Vagina (tissue), 2 donors: Measurements from ENCODE around the gene PCF11.

ENCODE experiments used
- POLR2A ChIP-seq, 2 donors: fragments of 450-650 bp; IDR thresholded peaks; one replicate each; pipeline ENCODE4 v1.6.1; 2017; ENCODE audit warnings: antibody characterized with exemption in 2 of 2, mild to moderate bottlenecking in 2 of 2, moderate library complexity in 2 of 2
- POLR2AphosphoS5 ChIP-seq, 2 donors: sonication (generic); formaldehyde crosslinking; IDR thresholded peaks; one replicate each; pipeline ENCODE4 v1.9.0; 2017; ENCODE audit warnings: antibody characterized with exemption in 2 of 2, mild to moderate bottlenecking in 2 of 2, low read depth in 1 of 2; ENCODE audit not compliant: insufficient read depth in 1 of 2
- TF ChIP-seq, protein P1 (sequence below), 3 experiments: fragments of 450-650 bp in 2 of 3; fragments of 200-600 bp in 1 of 3; sonication (generic) in 1 of 3; IDR thresholded peaks; one replicate each; pipeline ENCODE4 v1.5.1; 2017 to 2019; ENCODE audit warnings: antibody characterized with exemption in 3 of 3, mild to moderate bottlenecking in 2 of 3, moderate library complexity in 2 of 3

DNA sequence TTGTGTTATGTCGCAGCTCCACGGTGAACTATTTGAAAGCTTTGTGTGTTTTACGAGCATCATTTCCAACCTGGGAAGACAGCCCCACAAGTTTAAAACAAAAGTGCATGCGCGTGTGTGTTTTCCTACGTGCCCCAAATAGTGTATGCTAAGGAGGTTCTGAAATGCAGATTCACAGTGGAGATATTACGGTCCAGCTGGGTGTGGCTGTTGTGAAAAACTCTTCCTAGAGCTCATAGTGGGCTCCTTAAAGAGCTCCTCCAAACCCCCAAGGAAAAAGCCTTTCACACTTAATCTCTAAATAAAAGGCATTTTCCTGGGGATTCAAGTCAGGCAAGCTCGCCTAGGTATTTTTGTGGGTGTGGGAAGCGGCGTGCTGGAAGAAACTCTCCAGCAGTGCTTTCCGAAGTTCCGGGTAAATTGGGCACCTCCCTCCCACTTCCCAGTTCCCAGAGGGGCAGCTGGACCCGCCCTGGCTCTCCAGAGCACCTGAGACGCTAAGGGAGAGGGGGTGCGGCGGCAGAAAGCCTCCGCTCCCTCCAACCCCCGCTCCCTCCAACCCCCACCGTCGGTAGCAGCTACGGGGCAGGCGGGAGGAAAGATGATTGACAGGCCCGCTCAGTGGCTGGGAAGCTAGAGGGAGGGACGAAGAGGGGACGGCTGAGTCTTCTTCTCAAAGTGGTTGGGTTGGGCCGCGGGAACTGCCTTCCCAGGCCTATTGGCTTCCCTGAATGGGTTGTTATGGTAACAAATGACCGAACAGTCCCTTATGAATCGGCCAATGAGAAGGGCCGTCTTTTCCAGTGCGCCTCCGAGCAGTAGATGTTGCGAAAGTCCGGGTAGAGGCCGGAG is 561 bp upstream of the PCF11 start:
- TF ChIP-seq POLR2AphosphoS5 (IDR thresholded peaks at IDR 0.05; ENCODE audit: insufficient read depth in 1 of 2, low read depth in 1 of 2) (peak in 1 of 2 donors; percentile 95), POLR2A (IDR thresholded peaks at IDR 0.05) (peak; percentile 86 to 99)
- TF ChIP-seq, protein P1, sequence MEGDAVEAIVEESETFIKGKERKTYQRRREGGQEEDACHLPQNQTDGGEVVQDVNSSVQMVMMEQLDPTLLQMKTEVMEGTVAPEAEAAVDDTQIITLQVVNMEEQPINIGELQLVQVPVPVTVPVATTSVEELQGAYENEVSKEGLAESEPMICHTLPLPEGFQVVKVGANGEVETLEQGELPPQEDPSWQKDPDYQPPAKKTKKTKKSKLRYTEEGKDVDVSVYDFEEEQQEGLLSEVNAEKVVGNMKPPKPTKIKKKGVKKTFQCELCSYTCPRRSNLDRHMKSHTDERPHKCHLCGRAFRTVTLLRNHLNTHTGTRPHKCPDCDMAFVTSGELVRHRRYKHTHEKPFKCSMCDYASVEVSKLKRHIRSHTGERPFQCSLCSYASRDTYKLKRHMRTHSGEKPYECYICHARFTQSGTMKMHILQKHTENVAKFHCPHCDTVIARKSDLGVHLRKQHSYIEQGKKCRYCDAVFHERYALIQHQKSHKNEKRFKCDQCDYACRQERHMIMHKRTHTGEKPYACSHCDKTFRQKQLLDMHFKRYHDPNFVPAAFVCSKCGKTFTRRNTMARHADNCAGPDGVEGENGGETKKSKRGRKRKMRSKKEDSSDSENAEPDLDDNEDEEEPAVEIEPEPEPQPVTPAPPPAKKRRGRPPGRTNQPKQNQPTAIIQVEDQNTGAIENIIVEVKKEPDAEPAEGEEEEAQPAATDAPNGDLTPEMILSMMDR (IDR thresholded peaks at IDR 0.05): no peak
